GM19043 (cell line): Measurements from ENCODE around the gene PPFIA1.
"Not testable (repeated sequence)": the region's sequence is repeated elsewhere in the genome, so short reads cannot be mapped to it uniquely, and the experiment has no call there.

ENCODE experiments used
- ATAC-seq: cut with Tn5 transposase; IDR thresholded peaks from one replicate; pipeline ENCODE4 v1.9.1; 2021; ENCODE audit warnings: low read depth; ENCODE audit not compliant: unreplicated experiment

The PPFIA1 gene

DNA sequence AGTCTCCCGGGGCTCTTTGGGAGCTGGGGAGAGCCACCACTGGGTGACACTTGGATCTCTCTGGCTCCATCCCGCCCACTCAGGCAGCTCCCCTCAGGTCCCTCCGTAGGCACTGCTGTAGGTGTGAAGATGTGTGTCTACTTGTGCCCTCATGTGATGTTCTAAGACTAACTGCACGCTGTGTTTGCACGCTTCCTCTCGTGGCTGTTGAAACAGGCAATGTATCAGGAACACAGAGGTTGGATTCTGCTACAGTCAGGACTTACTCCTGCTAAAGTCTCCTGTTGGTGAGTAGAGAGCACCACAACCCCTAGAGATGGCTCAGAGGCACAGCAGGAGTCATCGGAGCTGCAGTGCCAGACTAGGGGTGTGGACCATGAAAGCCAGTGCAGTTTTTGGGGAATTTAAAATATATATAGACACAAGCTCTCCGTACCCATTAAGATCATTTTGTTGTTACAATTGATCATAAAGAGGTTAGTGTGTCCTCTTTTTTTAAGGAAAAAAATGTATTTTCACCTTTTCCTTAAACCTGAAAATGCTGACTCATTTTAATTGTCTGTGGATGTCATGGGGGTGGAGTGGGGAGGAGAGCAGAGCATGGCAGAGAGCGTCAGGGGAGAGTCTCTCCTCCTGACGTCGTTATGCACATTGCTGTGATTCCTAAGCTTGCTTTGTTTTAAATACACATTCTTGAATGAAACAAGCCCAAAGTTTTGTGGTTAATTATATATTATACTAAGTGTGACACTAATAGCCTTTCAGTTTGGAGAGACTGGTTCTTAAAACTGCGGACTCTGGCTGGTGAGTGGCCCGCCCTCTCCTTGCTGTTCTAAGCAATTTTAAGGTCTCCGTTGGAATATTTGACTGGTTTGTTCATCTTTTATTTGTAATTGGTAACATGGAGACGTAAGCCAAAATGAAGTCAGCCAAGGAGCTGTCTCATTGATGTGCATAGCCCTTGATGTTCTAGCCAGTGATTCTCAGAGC lies 111.7 kb downstream of the PPFIA1 start:
- no peak for ATAC-seq

DNA sequence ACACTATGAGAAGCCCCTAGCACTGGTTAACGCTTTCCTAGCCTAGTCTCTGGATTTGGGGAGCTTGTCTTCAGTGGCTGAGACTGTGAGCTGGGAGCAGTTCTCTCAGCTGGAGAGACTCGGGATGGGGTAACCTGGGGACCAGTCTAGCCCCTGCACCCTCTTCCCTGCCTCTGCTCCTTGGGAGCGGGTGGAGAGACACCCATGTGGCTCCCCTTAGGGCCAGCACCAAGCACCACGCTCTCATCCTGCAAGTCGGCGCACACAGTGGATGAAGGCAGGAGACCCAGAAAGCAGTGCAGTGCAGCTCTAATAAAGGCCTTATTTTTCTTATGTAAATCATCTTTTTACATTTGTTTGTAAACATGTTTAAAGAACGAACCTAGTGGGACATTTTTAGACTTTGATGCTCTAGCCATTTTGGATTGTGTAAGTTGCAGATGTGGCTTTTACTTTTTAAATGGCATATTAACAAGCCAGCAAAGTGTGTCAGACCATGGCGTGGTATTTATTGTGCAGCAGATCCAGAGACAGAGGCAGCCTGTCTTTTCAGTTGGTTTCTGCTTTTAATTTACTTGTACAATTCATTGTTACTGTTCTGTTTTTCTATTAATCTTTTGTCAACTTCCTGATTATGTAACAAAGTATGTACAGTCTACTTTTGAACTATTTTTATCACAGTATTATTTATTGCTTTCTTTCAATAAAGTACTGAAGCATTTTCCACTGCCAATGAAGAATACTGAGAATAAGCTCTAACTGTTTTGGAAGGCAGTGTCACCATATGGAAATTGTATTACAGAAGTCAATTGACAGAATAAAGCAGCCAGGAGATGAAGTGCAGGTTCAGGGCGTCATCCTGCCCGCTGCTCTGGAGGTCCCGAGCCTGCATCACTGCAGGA lies 113.4 kb downstream of the PPFIA1 start:
- ATAC-seq = no peak

DNA sequence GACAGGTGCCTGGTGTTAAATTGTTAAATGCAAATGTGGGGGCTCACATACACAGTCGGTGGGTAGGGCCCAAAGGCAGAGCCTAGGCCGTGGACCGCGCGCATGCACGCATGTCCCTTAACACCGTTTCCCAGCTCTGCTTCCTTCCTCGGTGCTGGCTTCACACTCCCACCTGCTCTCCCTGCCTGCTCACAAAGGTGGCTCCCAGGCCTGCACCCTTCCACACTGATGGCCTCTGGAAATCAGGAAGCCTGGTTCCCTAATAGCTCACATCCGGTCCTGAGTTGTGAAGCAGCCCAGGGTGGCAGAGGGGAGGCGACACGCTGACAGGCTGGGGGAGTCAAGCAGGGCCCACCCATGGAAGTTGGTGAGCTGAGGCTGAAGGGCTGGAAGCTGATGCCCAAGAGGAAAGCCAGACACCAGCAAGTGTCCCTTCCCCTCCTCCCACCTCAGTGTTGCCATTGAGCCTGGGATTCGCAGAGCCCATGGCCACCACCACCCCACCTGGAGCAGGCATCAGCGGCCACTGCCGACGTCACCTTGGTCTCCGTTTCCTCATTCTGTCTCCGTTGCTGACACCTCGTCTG lies 114.2 kb downstream of the PPFIA1 start:
- ATAC-seq = no peak

DNA sequence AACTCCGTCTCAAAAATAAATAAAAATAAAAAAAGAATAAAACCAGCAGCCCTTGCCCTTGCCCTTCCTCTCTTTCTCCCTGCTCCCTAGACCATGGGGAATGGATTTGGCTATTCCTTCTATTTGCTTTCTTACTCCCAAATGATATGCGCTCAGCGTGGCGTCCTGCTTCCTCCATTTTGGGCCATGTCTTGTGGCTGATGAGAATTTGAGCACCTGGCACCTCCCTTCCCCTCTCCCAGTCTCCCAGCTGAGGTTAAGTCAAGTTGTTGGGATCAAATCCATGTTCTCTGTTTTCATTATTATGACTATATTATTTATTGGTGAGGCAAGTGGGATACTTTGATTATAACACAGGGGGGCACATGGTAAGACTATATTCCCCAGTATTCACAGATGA lies 117.1 kb downstream of the PPFIA1 start:
- ATAC-seq = no peak

DNA sequence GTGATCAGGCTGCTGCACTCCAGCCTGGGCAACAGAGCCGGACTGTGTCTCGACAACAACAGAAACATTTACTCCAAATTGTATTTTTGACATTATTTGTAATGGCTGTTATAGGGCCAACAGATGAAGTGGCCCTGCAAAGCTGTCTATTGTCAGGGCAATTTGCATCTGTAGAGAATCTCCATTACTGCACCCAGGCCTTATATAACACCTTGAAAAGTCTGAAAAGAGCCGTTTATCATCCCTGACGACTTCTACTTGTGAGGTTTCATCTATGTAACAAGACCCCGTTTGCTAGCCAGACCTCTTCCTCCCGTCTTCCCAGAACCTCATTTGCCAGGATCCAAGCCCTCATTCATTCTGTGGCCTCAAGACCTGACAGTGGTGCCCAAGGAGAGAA lies 118.7 kb downstream of the PPFIA1 start:
- ATAC-seq = no peak

DNA sequence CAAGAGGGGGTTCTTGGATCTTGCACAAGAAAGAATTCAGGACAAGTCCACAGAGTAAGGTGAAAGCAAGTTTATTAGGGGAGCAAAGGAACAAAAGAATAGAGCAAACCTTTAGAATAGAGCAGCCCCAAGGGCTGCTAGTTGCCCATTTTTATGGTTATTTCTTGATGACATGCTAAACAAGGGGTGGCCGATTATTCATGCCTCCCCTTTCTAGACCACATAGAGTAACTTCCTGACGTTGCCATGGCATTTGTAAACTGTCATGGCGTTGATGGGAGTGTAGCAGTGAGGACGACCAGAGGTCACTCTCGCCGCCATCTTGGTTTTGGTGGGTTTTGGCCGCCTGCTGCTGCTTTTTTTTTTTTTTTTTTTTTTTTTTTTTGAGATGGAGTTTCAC lies 120.4 kb downstream of the PPFIA1 start:
- ATAC-seq = not testable (repeated sequence)

DNA sequence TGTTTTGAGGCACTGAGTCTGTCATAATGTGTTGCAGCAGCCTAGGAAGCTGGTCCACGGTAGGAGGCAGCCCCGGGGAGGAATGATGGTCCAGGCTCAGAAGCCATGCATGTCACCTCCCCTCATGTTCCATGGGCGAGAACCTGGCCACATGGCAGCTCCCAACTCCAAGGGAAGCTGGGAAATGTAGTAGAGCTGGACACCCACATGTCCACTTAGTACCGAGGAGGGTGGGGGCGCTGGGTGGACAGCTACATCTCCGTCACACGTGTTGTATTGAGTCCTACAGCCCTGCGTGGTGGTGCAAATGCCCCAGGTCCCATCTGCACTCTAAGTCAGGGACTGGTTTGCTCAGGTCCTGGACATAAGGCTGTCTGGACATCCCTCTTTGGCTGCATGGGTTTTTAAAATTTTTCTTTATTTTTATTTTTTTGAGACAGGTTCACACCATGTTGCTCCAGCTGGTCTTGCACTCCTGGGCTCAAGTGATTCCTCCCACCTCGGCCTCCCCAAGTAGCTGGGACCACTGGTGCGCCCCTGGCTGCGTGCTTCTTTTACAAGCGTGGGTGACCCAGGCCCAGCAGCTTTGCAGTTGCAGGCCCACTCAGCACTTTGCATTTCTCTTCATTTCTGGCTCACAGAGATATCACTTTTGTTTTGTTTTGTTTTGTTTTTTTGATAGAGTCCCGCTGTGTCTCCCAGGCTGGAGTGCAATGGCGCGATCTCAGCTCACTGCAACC lies 123.9 kb downstream of the PPFIA1 start:
- no peak for ATAC-seq

DNA sequence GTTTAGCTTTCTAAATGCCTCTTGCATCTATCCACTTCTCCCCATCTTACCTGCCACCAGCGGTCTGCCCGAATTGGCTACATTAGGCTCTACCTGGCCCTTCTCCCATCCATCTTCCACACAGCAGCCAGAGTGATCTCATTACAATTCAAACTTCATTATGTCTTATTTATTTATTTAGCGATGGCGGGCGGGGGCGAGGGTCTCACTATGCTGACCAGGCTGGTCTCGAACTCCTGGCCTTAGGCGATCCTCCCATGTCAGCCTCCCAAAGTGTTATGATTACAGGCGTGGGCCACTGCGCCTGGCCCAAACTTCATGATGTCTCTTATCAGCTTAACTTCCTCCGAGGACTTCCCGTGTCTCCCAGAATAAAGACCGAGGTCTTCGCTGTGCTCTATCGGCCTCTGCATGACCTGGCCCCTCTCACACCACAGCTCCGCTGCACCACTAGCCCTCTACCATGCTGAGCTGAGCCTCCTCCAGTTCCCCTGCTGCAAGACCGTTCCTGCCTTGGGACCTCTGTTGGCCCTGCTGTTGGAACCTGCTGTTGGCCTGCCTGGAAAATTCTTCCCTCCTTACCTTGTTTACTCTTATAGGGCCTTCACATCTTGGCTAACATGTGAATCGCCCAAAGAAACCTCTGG lies 127.0 kb downstream of the PPFIA1 start:
- ATAC-seq = no peak

DNA sequence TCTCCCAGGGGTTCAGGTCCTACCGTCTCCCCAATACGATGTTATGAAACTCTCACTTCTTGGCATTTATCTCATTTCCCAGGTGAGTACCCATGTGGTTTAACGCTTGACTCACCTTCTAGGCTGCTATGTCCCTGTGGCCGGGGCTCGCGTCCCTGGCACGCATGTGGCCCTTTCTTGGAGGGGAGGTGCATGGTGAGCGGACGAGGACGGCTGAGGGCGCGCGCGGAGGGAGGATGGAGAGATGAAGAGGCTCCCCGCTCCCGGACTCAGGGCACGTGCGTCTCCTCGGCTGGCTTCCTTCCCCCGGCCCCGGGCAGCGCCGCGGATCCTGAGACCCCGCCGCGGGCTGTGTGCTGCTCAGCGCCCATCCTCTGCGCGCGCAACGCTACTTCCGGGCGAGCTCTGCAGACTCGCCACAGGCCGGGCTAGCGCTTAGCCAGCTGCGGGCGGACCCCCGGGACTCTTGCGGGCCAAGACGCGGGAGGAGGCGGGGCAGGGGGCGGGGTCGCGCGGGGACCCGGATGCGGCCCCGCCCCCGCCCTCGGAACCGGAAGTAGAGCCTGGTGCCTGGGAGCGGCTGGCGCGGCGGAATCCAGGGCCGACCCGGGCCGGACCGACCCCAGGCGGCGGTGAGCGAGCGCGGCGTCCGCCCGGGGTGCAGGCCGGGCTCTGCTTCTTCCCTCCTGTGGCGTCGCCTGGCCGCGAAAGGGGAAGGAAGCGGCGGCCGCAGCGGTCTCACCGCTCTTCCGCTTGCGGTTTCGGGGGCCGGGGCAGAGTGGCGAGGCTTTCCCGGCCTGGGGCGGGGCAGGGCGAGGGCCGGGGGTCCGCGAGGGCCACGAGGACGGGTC lies 127.7 kb downstream of the PPFIA1 start, which contains the start of gene CTTN:
Gene CTTN (plus strand): TSS at position 547 of the 851 bp plus-strand sequence. CDS start 8,769 bp downstream, outside the sequence.
- no peak for ATAC-seq

DNA sequence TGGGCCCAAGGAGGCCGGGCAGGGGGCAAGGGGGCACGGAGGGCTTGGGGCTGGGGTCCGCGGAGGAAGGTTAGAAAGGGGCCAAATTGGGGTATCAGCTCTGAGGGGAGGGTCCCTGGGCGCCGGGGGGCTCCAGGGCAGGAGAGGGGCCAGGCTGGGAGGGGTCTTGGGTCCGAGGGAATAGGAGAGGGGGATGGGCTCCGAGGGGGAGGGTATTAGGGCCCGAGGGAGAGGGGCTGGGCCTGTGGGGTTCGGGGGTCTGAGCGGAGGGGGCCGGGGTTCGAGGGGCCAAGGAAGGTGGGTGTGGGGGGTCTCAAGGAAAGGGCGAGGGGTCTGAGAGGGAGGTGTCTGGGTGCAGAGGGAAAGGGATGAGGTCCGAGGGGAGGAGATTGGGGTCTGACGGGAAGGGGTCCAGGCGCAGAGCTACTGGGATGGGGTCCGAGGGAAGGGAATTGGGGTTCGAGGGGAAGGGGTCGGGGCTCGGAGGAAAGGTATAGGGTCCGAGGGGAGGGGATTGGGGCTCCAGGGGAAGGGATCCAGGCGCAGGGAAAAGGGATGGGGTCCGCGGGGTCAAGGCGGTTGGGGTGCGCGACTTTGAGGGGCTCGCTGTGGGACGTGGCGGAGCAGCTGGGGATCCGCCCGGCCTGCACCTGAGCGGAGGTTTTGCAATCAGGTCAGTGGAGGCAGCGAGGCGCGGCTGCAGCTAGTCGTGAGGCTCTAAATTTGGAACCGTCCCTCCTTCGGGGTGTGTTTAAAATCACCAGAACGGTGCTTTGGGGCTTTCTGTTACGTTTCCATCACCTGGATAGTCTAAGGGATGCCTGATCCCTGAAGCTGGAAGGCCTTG lies 128.6 kb downstream of the PPFIA1 start:
- no peak for ATAC-seq

DNA sequence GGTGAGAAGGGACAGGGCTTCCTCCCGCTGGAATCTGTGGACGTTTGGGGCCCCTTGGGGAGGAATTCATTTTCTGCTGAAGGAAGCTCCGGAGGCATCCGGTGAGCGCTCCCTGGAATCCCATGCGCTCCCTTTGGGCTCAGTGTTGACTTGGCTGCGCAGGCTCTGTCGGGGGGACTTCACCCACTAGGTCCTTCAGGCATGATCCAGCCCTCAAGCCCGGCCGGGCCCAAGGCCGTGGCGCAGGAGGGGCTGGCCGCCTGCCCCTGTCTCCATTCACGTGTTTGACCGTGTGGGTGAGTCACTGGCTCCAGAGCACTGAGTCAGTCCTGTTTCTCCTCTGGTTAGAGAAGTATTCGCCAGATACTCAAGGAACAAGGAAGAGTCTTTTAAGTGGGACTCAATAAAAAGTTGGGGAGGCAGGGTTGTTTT lies 129.2 kb downstream of the PPFIA1 start:
- no peak for ATAC-seq

DNA sequence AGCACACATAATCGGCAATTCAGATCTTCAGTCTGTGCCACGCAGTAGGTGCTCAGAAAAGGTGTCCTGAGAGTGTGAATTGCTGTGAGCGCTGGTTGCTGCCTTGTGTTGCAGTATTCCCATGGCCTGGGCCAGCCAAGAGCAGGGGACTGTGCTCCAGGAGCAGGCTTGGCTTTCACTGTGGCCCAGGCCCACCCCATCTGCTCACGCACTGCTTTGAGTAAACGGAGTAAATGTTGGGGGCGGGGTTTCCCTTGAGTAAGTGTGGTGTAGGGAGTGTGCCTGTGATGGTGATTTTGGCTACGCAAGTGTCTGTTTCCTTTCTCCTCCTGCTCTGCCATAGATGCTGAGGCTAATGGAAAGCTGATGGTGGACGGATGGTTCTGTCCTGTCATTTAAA lies 130.2 kb downstream of the PPFIA1 start:
- ATAC-seq = no peak

DNA sequence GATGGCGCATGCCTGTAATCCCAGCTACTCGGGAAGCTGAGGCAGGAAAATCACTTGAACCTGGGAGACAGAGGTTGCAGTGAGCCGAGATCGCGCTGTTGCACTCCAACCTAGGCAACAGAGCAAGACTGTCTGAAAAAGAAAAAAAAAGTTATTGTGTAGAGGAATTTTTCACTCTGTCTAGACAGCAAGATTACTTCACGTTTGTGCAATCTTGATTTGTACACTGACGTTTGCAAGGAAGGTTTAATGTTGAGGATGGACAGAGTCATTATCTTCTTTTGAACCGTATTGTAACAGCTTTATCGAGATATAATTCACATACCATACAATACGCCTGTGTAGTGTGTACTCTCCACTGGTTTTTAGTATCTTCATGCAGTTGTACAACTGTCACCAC lies 131.5 kb downstream of the PPFIA1 start:
- ATAC-seq = no peak

DNA sequence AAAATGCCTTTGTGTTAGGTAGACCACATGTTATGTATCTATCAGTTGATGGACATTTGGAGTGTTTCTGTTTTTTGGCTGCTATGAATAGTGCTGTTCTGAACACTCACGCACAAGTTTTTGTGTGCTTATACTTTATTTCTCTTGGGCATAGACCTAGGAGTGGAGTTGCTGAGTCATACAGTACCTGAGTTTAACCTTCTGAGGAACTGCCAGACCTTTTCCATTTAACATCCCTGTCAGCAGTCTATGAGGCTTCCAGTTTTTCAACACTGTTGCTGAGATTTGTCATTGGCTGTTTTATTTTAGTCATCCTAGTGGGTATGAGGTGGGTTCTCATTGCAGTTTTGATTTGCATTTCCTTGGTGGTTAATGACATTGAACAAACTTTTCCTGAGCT lies 132.2 kb downstream of the PPFIA1 start:
- no peak for ATAC-seq

DNA sequence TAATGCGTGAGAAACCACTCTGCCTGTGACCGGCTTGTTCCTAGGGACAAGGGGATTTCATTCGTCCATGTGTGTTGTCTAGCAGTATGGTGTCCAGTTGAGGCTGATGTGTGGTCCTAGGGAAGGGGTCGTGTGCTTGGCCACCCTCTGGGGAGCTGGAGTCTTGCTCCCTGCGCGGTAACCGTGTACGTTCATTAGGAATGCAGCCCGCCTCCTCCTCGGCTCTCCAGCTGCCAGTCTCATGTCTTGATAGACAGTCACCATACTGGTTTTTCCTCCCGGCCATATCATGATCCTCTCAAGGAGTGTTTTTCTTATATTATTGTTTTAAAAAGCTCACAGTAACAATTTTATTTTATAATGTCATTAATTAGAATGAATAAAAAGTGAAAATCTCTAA lies 133.8 kb downstream of the PPFIA1 start:
- no peak for ATAC-seq

DNA sequence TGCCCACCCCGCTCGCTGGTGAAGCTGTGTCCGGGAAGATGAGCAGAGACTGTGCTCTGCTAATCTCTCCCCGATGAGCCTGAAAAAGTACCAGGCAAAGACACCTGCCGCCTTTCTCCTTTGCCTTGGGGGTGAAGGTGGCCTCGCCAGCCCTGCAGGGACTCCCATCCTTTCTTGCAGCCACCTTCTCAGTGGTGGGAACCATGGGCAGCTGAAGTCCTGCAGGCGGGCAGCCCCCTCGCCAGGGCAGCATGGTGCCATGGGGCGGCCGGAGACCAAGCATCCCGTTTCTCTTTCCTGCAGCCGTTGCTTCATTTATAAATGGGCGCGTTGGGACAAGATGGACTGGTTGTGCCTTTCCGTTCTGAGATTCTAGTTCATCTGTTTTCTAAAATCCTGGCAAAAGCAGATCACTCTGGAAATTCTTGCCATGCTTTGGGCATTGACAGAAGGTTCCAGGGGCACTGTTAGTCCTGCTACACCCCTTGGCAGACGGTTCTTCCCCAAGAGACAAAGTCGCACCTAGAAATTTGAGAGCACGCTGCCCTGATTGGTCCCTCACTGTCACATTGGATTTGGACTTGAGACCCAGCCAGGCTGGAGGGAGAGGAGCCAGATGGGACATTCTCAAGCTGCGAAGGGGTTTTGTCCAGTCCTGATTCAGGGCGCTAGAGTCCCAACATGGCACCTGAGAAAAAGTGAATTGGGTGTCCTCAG lies 135.3 kb downstream of the PPFIA1 start:
- ATAC-seq = no peak

DNA sequence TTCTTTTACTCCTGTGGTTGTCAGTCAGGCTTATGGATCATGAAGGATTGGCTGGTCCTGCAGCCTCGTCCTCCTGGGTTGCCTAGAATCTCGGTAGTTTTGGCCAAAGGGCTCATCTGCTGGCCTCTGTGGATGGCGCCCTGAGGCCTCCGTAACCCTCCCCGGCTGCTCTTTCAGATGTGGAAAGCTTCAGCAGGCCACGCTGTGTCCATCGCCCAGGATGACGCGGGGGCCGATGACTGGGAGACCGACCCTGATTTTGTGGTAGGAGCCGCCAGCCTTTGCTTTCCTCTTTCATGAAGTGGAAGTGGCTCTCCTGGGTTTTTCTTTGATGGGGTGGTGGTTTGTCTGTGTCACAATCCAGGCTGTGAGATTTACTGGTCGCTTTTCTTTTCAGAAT lies 136.6 kb downstream of the PPFIA1 start:
- no peak for ATAC-seq
